Measurements from ENCODE around the gene SLIT3. TPM values are rescaled to one million over a fixed set of nuclear protein-coding genes. Genes with fewer than 3 reads are reported as not detected.

The SLIT3 gene
- total RNA-seq, 1 donor from 2014 or later = 16.6 TPM

- no peak for DNase-seq (ENCODE audit: low spot score)
- intact Hi-C loops (cut with DNase I) = no loop called here
Observed at GRCh38 chr5:169025491-169025890, 275.4 kb downstream of the SLIT3 start.

- no peak for DNase-seq (ENCODE audit: low spot score)
- intact Hi-C loops (cut with DNase I) = no loop called here
Observed at GRCh38 chr5:169024421-169024820, 276.5 kb downstream of the SLIT3 start.

GRCh38 chr5:169022718-169023117 lies 278.2 kb downstream of the SLIT3 start:
- no peak for DNase-seq (ENCODE audit: low spot score)
- intact Hi-C loops (cut with DNase I) = no loop called here

- intact Hi-C loops (cut with DNase I) = no loop called here
Observed at GRCh38 chr5:169020102-169020501, 280.8 kb downstream of the SLIT3 start.

GRCh38 chr5:169018925-169019324 lies 282.0 kb downstream of the SLIT3 start:
- DNase-seq (ENCODE audit: low spot score) = no peak
- intact Hi-C loops (cut with DNase I) = no loop called here

More at GRCh38 chr5:169020102-169020501, 280.8 kb downstream of the SLIT3 start:
- DNase-seq (ENCODE audit: low spot score) = no peak

- intact Hi-C loops (cut with DNase I) = no loop called here
- DNase-seq (ENCODE audit: low spot score) = no peak
Observed at GRCh38 chr5:169015991-169016390, 284.9 kb downstream of the SLIT3 start.

- intact Hi-C loops (cut with DNase I) = no loop called here
- no peak for DNase-seq (ENCODE audit: low spot score)
Observed at GRCh38 chr5:169013846-169014245, 287.1 kb downstream of the SLIT3 start.

- intact Hi-C loops (cut with DNase I) = no loop called here
- no peak for DNase-seq (ENCODE audit: low spot score)
Observed at GRCh38 chr5:169013208-169013728, 287.7 kb downstream of the SLIT3 start.

GRCh38 chr5:169012450-169012849 lies 288.5 kb downstream of the SLIT3 start:
- intact Hi-C loops (cut with DNase I) = no loop called here
- no peak for DNase-seq (ENCODE audit: low spot score)

- DNase-seq (ENCODE audit: low spot score) = no peak
- intact Hi-C loops (cut with DNase I) = no loop called here
Observed at GRCh38 chr5:169011451-169011850, 289.5 kb downstream of the SLIT3 start.

- intact Hi-C loops (cut with DNase I) = no loop called here
- no peak for DNase-seq (ENCODE audit: low spot score)
Observed at GRCh38 chr5:169011009-169011408, 289.9 kb downstream of the SLIT3 start.

- DNase-seq (ENCODE audit: low spot score) = no peak
- intact Hi-C loops (cut with DNase I) = no loop called here
Observed at GRCh38 chr5:169009123-169009522, 291.8 kb downstream of the SLIT3 start.

GRCh38 chr5:169006842-169007790 lies 293.8 kb downstream of the SLIT3 start:
- intact Hi-C loops (cut with DNase I) = no loop called here
- no peak for DNase-seq (ENCODE audit: low spot score)

- intact Hi-C loops (cut with DNase I) = no loop called here
- no peak for DNase-seq (ENCODE audit: low spot score)
Observed at GRCh38 chr5:169004551-169004950, 296.4 kb downstream of the SLIT3 start.

- DNase-seq (ENCODE audit: low spot score) = no peak
- intact Hi-C loops (cut with DNase I) = no loop called here
Observed at GRCh38 chr5:169003721-169004541, 297.0 kb downstream of the SLIT3 start.

GRCh38 chr5:169002953-169003555 lies 297.9 kb downstream of the SLIT3 start:
- intact Hi-C loops (cut with DNase I) = no loop called here

GRCh38 chr5:169001394-169001793 lies 299.5 kb downstream of the SLIT3 start:
- intact Hi-C loops (cut with DNase I) = no loop called here
- no peak for DNase-seq (ENCODE audit: low spot score)

More at GRCh38 chr5:169002953-169003555, 297.9 kb downstream of the SLIT3 start:
- no peak for DNase-seq (ENCODE audit: low spot score)

GRCh38 chr5:168995024-168995423 lies 305.9 kb downstream of the SLIT3 start:
- no peak for DNase-seq (ENCODE audit: low spot score)
- intact Hi-C loops (cut with DNase I) = loop anchor here (10.0 kb wide), 1 partner anchor 550 kb away; no protein-coding TSS in a partner anchor

- no peak for DNase-seq (ENCODE audit: low spot score)
- intact Hi-C loops (cut with DNase I) = loop anchor here (10.0 kb wide), 1 partner anchor 552 kb away; no protein-coding TSS in a partner anchor
Observed at GRCh38 chr5:168992687-168993086, 308.3 kb downstream of the SLIT3 start.

- intact Hi-C loops (cut with DNase I) = loop anchor here (10.0 kb wide), 1 partner anchor 553 kb away; no protein-coding TSS in a partner anchor
- DNase-seq (ENCODE audit: low spot score) = no peak
Observed at GRCh38 chr5:168992016-168992415, 308.9 kb downstream of the SLIT3 start.

All from cardiac septum (tissue), 1 donor.